Kidney (tissue), 14 donors: ENCODE data around the gene SF3B3. TPM values are rescaled to one million over a fixed set of nuclear protein-coding genes. Genes with fewer than 3 reads are reported as not detected.

Experiments
- DNase-seq, 5 donors: peaks; one replicate each; pipeline ENCODE4 v3.0.0-alpha.2; 2013 to 2020
- FAIRE-seq: peaks from 2 replicates; lab custom pipeline; 2012; peaks lifted over from hg19 to GRCh38; lab: Jason Lieb, UNC
- H3K27ac ChIP-seq, 2 donors: one replicate each; pipeline ENCODE4 v1.7.0; 2013; ENCODE audit warnings: low read depth in 2 of 2, low read length in 2 of 2, inconsistent platforms in 1 of 2
- H3K27me3 ChIP-seq: one replicate; pipeline ENCODE4 v1.7.1; 2013; ENCODE audit warnings: low read length, inconsistent platforms; ENCODE audit not compliant: control insufficient read depth, insufficient read depth
- H3K36me3 ChIP-seq, 3 donors: one replicate each; pipeline versions ENCODE4 v1.7.0 to v1.7.1; 2013; ENCODE audit warnings: low read length in 3 of 3, control low read depth in 1 of 3, inconsistent platforms in 1 of 3; ENCODE audit not compliant: insufficient read depth in 3 of 3, control insufficient read depth in 2 of 3
- H3K4me1 ChIP-seq, 3 donors: one replicate each; pipeline versions ENCODE4 v1.7.0 to v1.7.1; 2013; ENCODE audit warnings: low read length in 3 of 3, inconsistent platforms in 1 of 3, low read depth in 1 of 3; ENCODE audit not compliant: control insufficient read depth in 2 of 3, insufficient read depth in 2 of 3
- H3K4me3 ChIP-seq, 3 donors: one replicate each; pipeline versions ENCODE4 v1.7.0 to v1.8.1; 2013; ENCODE audit warnings: low read length in 3 of 3, control low read depth in 1 of 3, inconsistent platforms in 1 of 3
- H3K9ac ChIP-seq, 3 donors: one replicate each; pipeline versions ENCODE4 v1.7.0 to v1.7.1; 2013; ENCODE audit warnings: low read length in 3 of 3, control low read depth in 1 of 3, inconsistent platforms in 1 of 3
- H3K9me3 ChIP-seq, 3 donors: one replicate each; pipeline versions ENCODE4 v1.7.0 to v1.7.1; 2013; ENCODE audit warnings: low read length in 3 of 3, control low read depth in 1 of 3, inconsistent platforms in 1 of 3; ENCODE audit not compliant: control insufficient read depth in 2 of 3, insufficient read depth in 1 of 3
- intact Hi-C: fragments of 100-400 bp; cut with DNase I; formaldehyde crosslinking; loops from one replicate; pipeline ENCODE4 v1.11.1; 2022
- polyA plus RNA-seq: library from polyadenylated mRNA; stranded (reverse); fragments of 350-450 nt; fragmentation: Illumina TruSeq; extraction: RNeasy Lipid Tissue Mini Kit (QIAGEN cat#74804); gene quantifications from one replicate; pipeline ENCODE4 v1.2.3, GENCODE V29; 2014; ENCODE audit warnings: low read depth, low replicate concordance; ENCODE audit not compliant: insufficient read depth
- total RNA-seq: library from RNA; stranded (reverse); fragmentation: NEBNext Ultra II Directional; extraction: Animal tissue kit (Norgen Biotek cat#: 25700); gene quantifications from one replicate; pipeline ENCODE4 v1.2.1, GENCODE V29; 2021
- TF ChIP-seq, protein P1 (sequence below): IDR thresholded peaks from 3 replicates; pipeline ENCODE4 v1.5.1; 2012; ENCODE audit warnings: mild to moderate bottlenecking, moderate library complexity, borderline replicate concordance; ENCODE audit not compliant: insufficient read depth; ENCODE audit errors: extremely low read depth
- donor health status: control.
- donor health status: control.
- donor health status: control.
- donor health status: control.
- donor health status: control.
- donor health status: DM: yes; HTN: yes; CAD: no.
- donor health status: Normal renal cell carcinoma (clear cell type).

The SF3B3 gene
- total and polyA plus RNA-seq, 2 donors from 2014 or later: 92.9 to 246 TPM

GRCh38 chr16:70571623-70572022 is 48.0 kb downstream of the SF3B3 start:
- intact Hi-C loops: no loop called here
- FAIRE-seq (no peak), DNase-seq (no peak)
- Histone ChIP-seq H3K9me3 (no peaks in the 10 kb centered on the region), H3K4me1 (peaks cover 0 to 2% (median 0%) of the 10 kb centered on the region in 3 donors), H3K9ac (no peak overlapping the region), H3K4me3 (no peak overlapping the region), H3K36me3 (peaks cover 14 to 56% (median 49%) of the 10 kb centered on the region in 3 donors), H3K27ac (peak overlapping the region in 1 of 2 donors; percentile 16), H3K27me3 (no peaks in the 10 kb centered on the region)
- TF ChIP-seq, protein P1, sequence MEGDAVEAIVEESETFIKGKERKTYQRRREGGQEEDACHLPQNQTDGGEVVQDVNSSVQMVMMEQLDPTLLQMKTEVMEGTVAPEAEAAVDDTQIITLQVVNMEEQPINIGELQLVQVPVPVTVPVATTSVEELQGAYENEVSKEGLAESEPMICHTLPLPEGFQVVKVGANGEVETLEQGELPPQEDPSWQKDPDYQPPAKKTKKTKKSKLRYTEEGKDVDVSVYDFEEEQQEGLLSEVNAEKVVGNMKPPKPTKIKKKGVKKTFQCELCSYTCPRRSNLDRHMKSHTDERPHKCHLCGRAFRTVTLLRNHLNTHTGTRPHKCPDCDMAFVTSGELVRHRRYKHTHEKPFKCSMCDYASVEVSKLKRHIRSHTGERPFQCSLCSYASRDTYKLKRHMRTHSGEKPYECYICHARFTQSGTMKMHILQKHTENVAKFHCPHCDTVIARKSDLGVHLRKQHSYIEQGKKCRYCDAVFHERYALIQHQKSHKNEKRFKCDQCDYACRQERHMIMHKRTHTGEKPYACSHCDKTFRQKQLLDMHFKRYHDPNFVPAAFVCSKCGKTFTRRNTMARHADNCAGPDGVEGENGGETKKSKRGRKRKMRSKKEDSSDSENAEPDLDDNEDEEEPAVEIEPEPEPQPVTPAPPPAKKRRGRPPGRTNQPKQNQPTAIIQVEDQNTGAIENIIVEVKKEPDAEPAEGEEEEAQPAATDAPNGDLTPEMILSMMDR: no peak

- FAIRE-seq (no peak), DNase-seq (no peak)
- Histone ChIP-seq H3K27me3 (no peaks in the 10 kb centered on the region), H3K4me1 (peaks cover 0 to 2% (median 0%) of the 10 kb centered on the region in 3 donors), H3K36me3 (peaks cover 12 to 49% (median 43%) of the 10 kb centered on the region in 3 donors), H3K9ac (no peak overlapping the region), H3K4me3 (no peak overlapping the region), H3K9me3 (no peaks in the 10 kb centered on the region), H3K27ac (peak overlapping the region in 1 of 2 donors; percentile 16)
- intact Hi-C loops: no loop called here
- TF ChIP-seq, protein P1: no peak
Observed at GRCh38 chr16:70572050-70572925, 48.7 kb downstream of the SF3B3 start.

DNA sequence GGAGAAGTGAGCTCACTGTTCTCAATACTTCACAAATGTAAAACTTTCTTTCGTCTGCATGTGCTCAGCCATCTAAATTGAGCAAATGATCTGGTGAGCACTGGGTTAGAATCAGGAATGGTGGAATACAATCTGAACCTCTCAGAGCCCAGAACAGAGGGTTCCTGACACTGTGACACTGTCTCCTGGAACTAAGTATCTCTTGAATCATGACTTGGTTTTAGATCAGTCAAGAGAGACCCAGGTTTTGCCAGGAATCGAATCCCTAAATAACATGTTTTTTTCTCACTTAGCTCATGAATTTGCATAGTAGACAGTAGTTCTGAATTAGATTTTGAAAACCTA is 49.3 kb downstream of the SF3B3 start:
- TF ChIP-seq, protein P1: no peak

More for the DNA sequence above, 49.3 kb downstream of the SF3B3 start:
- FAIRE-seq (no peak), DNase-seq (no peak)
- peaks cover 12 to 43% (median 39%) of the 10 kb centered on the region in 3 donors for H3K36me3 ChIP-seq
- H3K9ac ChIP-seq: no peak overlapping the region
- intact Hi-C loops: no loop called here
- no peaks in the 10 kb centered on the region for H3K9me3 ChIP-seq
- no peak overlapping the region for H3K4me3 ChIP-seq
- H3K4me1 ChIP-seq: peaks cover 0 to 2% (median 0%) of the 10 kb centered on the region in 3 donors
- peak overlapping the region in 1 of 2 donors; percentile 13 for H3K27ac ChIP-seq
- no peaks in the 10 kb centered on the region for H3K27me3 ChIP-seq
